Suprapubic skin (tissue), 4 donors: ENCODE measurements around the gene ZFAND6.

Experiments
- POLR2A ChIP-seq, 2 donors: fragments of 450-650 bp; IDR thresholded peaks; one replicate each; pipeline ENCODE4 v1.6.1; 2017; ENCODE audit warnings: antibody characterized with exemption in 2 of 2, mild to moderate bottlenecking in 2 of 2, moderate library complexity in 2 of 2
- POLR2AphosphoS5 ChIP-seq, 3 donors: sonication (generic); formaldehyde crosslinking; IDR thresholded peaks; one replicate each; pipeline ENCODE4 v1.6.1; 2017; ENCODE audit warnings: antibody characterized with exemption in 3 of 3
- TF ChIP-seq, protein P1 (sequence below), 2 donors: fragments of 200-600 bp in 1 of 2; fragments of 450-650 bp in 1 of 2; sonication (generic) in 1 of 2; IDR thresholded peaks; one replicate each; pipeline ENCODE4 v1.5.1; 2016 to 2019; ENCODE audit warnings: antibody characterized with exemption in 2 of 2, mild to moderate bottlenecking in 1 of 2, moderate library complexity in 1 of 2

DNA sequence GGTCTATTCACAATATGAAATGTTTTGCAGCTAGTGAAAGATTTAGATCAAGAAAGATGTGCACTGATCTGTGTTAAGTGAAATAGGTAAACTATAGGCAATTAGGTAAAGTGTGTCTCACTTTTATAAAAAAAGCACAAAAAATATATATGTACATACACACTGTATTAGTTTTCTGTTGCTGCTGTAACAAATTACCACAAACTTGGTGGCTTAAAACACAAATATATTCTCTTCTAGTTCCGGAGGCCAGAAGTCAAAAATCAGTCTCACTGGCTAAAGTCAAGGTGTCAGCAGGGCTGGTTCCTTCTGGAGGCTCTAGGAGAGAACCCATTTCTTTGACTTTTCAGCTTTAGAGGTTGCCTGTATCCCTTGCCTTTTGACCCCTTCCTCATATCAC, 104.4 kb downstream of the ZFAND6 start:
- TF ChIP-seq, protein P1, sequence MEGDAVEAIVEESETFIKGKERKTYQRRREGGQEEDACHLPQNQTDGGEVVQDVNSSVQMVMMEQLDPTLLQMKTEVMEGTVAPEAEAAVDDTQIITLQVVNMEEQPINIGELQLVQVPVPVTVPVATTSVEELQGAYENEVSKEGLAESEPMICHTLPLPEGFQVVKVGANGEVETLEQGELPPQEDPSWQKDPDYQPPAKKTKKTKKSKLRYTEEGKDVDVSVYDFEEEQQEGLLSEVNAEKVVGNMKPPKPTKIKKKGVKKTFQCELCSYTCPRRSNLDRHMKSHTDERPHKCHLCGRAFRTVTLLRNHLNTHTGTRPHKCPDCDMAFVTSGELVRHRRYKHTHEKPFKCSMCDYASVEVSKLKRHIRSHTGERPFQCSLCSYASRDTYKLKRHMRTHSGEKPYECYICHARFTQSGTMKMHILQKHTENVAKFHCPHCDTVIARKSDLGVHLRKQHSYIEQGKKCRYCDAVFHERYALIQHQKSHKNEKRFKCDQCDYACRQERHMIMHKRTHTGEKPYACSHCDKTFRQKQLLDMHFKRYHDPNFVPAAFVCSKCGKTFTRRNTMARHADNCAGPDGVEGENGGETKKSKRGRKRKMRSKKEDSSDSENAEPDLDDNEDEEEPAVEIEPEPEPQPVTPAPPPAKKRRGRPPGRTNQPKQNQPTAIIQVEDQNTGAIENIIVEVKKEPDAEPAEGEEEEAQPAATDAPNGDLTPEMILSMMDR (IDR thresholded peaks at IDR 0.05): no peak
- TF ChIP-seq POLR2AphosphoS5 (IDR thresholded peaks at IDR 0.05): no peak
- no peak for TF ChIP-seq POLR2A (IDR thresholded peaks at IDR 0.05)
